HPDE6-E6E7 (cell line): ENCODE data around the gene ACAP3.

Experiments
- DNase-seq: peaks from one replicate; pipeline ENCODE4 v3.0.0; 2011; ENCODE audit warnings: missing footprints; ENCODE audit errors: extremely low spot score

ACAP3 gene

DNA sequence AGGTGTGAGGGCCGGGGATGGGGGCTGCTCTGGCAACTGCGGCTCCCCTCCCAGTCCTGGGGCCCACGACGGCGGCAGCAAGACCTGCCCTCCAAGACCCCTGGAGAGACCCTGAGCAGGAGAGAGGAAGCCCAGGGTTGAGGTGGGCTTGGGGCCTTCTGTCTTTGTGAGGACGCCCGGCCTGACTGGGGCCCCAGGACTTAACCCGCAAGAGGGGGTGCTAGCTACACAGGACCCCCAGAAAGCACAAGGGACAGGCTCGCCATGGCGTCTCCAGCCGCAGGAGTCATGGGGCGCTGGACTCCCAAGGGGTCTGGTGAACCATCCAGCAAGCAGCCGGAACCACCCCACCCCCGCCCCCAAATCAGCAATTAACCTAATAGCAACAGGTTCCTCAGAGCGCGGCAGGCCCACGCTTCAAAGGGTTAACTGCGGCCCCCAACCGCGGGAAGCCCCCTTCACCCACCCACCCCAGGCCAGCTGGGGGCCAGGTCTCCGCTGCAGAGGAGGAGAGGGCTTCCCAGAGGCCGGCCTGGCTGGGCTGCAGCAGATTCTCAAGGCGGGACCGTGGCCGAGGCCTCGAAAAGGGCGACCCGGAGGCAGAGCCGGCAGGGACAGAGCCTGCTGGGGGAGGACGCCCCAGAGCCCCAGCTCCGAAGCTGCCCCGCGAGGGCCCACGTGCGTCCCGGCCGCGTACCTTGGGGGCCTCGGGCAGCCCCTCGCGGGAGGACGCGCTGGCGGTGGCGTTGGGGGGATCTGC lies 61.7 kb downstream of the ACAP3 start:
- no peak for DNase-seq

DNA sequence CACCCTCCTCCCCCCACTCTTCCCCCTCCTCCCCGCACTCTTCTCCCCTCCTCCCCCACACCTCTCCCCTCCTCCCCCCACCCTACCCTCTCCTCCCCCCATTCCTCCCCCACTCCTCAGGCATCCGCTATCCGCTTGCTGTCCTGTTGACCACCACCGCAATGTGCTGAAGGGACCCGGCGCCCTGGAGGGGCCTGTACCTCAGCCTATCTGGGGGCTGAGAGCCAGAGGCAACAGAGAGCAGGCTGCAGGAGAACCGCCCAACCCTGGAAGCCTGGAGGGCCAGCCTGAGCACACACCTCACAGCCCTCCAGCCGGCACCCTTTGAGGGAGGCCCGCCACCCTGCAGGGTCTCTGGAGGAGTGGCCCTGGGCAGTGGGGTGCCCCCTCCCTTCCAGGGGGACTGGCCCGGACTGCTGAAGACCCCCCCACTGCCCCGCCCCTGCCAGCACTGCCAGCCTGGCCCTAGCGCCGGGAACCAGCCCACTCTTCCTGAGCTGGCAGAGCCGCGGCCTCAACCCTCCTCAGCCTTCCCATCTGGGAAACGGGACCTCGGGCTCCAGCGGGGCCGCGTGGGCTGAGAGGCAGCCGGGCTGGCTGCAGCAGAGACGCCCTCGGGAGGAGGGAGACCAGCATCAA lies 62.4 kb downstream of the ACAP3 start:
- no peak for DNase-seq

DNA sequence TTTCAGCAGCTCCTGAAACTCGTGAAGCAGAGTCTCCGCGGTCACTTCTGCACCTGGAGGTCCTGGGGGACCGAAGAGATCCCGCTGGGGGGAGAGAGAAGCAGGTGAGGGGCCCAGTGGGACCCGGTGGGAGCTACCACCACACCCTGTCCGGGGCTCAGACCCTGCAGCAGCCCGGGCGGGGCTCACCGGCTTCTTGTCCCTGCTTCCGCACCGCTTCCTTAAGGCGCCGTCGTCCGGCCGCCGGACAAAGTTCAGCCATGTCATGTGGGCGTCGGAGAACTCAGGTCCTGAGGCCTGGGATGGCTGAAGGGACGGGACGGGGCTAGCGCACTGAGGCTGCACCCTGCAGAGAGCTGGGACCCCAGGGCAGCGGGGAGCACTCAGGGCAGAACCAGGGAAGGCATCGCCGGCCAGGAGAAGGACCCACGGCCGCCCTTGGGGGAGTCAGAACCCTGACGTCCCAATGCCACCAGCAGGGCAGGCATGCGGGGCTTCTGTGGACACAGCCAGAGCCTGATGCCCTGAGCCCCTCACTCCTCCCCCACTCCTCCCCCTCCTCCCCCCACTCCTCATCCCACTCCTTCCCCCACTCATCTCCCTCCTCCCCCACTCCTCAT lies 63.4 kb downstream of the ACAP3 start:
- no peak for DNase-seq

DNA sequence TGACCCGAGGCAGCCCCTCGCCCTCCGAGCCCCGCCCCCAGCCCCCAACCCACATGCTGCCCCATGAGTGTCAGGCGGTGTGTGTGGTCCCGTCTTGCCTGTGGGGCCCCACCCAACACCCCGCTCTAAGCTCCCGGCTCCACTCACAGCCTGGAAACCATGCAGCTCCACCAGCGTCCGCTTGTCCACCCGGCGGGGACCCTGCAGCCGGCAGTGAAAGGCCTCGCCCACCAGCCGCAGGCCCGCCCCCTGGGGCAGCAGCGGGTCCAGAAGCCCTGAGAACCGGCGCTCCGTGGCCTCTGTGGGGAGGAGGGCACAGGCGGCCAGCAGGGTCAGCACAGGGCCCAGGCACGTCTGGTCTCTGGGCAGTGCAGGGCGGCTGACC lies 63.9 kb downstream of the ACAP3 start:
- no peak for DNase-seq

DNA sequence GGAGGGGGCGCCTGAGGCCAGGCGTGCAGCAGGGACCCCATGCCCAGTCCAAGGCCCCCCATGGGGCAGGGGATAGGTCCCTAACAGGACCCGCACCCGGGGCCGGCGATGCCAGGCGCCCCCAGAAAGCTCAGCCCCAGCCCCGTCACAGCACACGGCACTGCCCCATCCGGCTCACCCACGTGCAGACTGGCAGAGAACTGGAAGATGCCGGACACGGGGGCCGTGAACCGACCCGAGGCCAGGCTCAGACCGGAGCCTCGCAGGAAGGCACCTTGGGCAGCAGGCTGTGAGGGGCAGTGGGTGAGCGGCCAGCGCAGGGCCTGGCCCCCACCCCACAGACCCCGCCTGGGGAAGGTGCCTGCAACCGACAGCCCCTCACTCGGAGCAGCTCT lies 64.5 kb downstream of the ACAP3 start:
- no peak for DNase-seq

DNA sequence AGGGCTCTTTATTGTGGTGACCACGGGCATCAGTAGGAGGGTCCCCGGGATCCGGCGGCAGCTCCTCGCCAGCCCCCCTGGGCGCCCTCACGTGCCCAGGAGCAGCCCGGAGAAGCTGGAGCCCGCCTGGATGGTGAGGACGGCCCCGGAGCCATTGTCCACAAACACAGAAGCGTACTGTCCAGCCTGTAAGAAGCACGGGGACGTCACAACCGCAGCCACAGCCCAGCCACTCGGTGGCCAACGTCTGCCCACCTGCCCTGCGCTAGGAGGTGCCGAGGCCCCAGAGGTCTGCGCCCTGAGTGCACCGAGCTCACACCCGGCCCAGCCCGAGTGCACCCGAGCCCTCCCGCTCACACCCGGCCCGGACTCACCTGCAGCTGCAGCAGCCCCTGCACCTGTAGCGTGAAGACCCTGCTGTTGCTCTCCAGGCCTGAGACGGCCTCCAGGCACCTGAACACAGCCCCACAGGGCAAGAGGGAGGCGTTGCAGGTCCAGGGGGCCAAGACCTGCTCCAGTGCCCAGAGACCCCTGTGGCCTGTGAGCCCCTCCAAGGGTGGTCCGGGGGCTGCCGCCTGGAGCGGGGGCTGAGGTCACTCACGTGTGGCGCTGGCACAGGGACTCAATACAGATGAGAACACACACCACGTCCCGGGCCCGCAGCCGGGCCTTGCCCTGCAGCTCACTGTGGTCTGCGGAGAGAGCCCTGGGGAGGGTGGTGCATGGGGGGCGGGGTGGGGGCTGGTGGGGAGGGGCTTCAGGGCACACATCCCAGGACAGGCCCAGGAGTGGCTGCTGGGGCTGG lies 65.1 kb downstream of the ACAP3 start:
- no peak for DNase-seq
